Stomach (tissue), 9 donors: ENCODE results near the gene SLBP. TPM values are rescaled to one million over a fixed set of nuclear protein-coding genes. Genes with fewer than 3 reads are reported as not detected.

Source experiments
- DNase-seq, 2 donors: peaks; one replicate each; pipeline versions ENCODE4 v3.0.0 to v3.0.0-alpha.2; 2013 to 2019
- H3K27ac ChIP-seq, 5 donors: fragments of 200-600 bp in 4 of 5; sonication (generic) in 4 of 5; one replicate each; pipeline ENCODE4 v1.5.1; 2013 to 2019; ENCODE audit warnings: mild to moderate bottlenecking in 1 of 5, moderate library complexity in 1 of 5
- H3K27me3 ChIP-seq, 3 donors: fragments of 200-600 bp; sonication (generic); one replicate each; pipeline ENCODE4 v1.5.1; 2017 to 2019; ENCODE audit warnings: mixed run types in 1 of 3
- H3K36me3 ChIP-seq, 4 donors: fragments of 200-600 bp; sonication (generic); 1 replicate in 3 of 4; 2 replicates in 1 of 4; pipeline ENCODE4 v1.5.1; 2016 to 2019
- H3K4me1 ChIP-seq, 4 donors: fragments of 200-600 bp; sonication (generic); one replicate each; pipeline ENCODE4 v1.5.1; 2016 to 2019
- H3K4me3 ChIP-seq, 4 donors: fragments of 200-600 bp; sonication (generic) in 3 of 4; one replicate each; pipeline ENCODE4 v1.5.1; 2016 to 2019; ENCODE audit warnings: mild to moderate bottlenecking in 1 of 4
- H3K9me3 ChIP-seq, 4 donors: fragments of 200-600 bp; sonication (generic); one replicate each; pipeline ENCODE4 v1.5.1; 2016 to 2019
- CTCF ChIP-seq, 7 experiments: fragments of 450-650 bp in 4 of 7; fragments of 200-600 bp in 3 of 7; sonication (generic) in 3 of 7; IDR thresholded peaks; one replicate each; pipeline ENCODE4 v1.5.1; 2016 to 2019; ENCODE audit warnings: antibody characterized with exemption in 7 of 7, control low read depth in 2 of 7, mild to moderate bottlenecking in 1 of 7
- EP300 ChIP-seq: sonication (generic); formaldehyde crosslinking; IDR thresholded peaks from one replicate; pipeline ENCODE4 v1.6.1; 2017; ENCODE audit warnings: antibody characterized with exemption
- POLR2A ChIP-seq, 4 donors: fragments of 450-650 bp; IDR thresholded peaks; one replicate each; pipeline ENCODE4 v1.6.1; 2016; ENCODE audit warnings: antibody characterized with exemption in 4 of 4, control low read depth in 2 of 4, mild to moderate bottlenecking in 1 of 4, moderate library complexity in 1 of 4
- POLR2AphosphoS5 ChIP-seq, 3 donors: sonication (generic); formaldehyde crosslinking; IDR thresholded peaks; one replicate each; pipeline ENCODE4 v1.6.1; 2016; ENCODE audit warnings: antibody characterized with exemption in 3 of 3
- WGBS, 5 donors: extraction: QIAGEN DNeasy Blood & Tissue Kit in 3 of 5; methylation state at CpG; one replicate each; pipeline versions ENCODE4 v1.1.5 to v1.1.7; 2013 to 2018; 5-methylcytosine and 5-hydroxymethylcytosine counted together
- intact Hi-C: fragments of 100-400 bp; cut with DNase I; formaldehyde crosslinking; loops from one replicate; pipeline ENCODE4 v1.15.1; 2023; ENCODE audit warnings: low total_unique reads
- polyA plus RNA-seq, 3 donors: library from polyadenylated mRNA; stranded (reverse); fragments of 200-250 nt; gene quantifications; one replicate each; pipeline ENCODE4 v1.2.3, GENCODE V29; 2013
- total RNA-seq, 5 donors: library from RNA; depleted of rRNA; stranded (reverse); fragments of >200 nt; gene quantifications; one replicate each; pipeline versions ENCODE4 v1.1.0 to v1.2.3, GENCODE V29; 2014 to 2016
- donor health status: healthy with polysubstance abuse.
- donor health status: Bipolar disorder and iron deficiency.
- donor health status: healthy.

Gene SLBP
- total and polyA plus RNA-seq, 8 donors: 28.3 to 163 (median 38.1) TPM

GRCh38 chr4:1728061-1728980, 16.2 kb upstream of the SLBP start:
- Histone ChIP-seq H3K4me3 (peak overlapping the region in 2 of 4 donors; percentile 21 to 28), H3K36me3 (peaks cover 3 to 64% (median 33%) of the 10 kb centered on the region in 4 donors), H3K4me1 (peaks cover 28 to 62% (median 43%) of the 10 kb centered on the region in 4 donors), H3K27ac (peak overlapping the region; percentile 34 to 83 (median 67)), H3K27me3 (no peaks in the 10 kb centered on the region), H3K9me3 (no peaks in the 10 kb centered on the region)
- DNase-seq: peak in 1 of 2 donors; percentile 59
- 69 to 85% (median 77%) methylated on average over 27 to 31 of the region's 31 CpGs for WGBS, 5 donors
- intact Hi-C loops: loop anchor here (5.0 kb wide), 1 partner anchor 36 kb away; no protein-coding TSS in a partner anchor
- TF ChIP-seq POLR2A (IDR thresholded peaks at IDR 0.05) (no peak), CTCF (IDR thresholded peaks at IDR 0.05) (peak in 1 of 7 experiments; percentile 15), EP300 (no peak)

- intact Hi-C loops: loop anchor here (5.0 kb wide), 1 partner anchor 35 kb away; no protein-coding TSS in a partner anchor
- DNase-seq: peak; percentile 67 to 76
- peak overlapping the region; percentile 34 to 83 (median 67) for H3K27ac ChIP-seq
- H3K36me3 ChIP-seq: peaks cover 3 to 54% (median 26%) of the 10 kb centered on the region in 4 donors
- peaks cover 28 to 70% (median 50%) of the 10 kb centered on the region in 4 donors for H3K4me1 ChIP-seq
- TF ChIP-seq POLR2A (IDR thresholded peaks at IDR 0.05) (no peak), CTCF (IDR thresholded peaks at IDR 0.05) (no peak), EP300 (no peak), POLR2AphosphoS5 (IDR thresholded peaks at IDR 0.05) (peak in 1 of 3 donors; percentile 47)
- 31 to 48% (median 39%) methylated on average over 17 to 18 of the region's 18 CpGs for WGBS, 5 donors
- peak overlapping the region in 2 of 4 donors; percentile 21 to 28 for H3K4me3 ChIP-seq
- no peaks in the 10 kb centered on the region for H3K27me3 ChIP-seq
- H3K9me3 ChIP-seq: no peaks in the 10 kb centered on the region
Measured at GRCh38 chr4:1727117-1728031, 15.3 kb upstream of the SLBP start.

- Histone ChIP-seq H3K4me1 (peaks cover 38 to 80% (median 60%) of the 10 kb centered on the region in 4 donors), H3K4me3 (peak overlapping the region in 1 of 4 donors; percentile 13), H3K9me3 (no peaks in the 10 kb centered on the region), H3K27ac (peak overlapping the region; percentile 37 to 83 (median 67)), H3K27me3 (no peaks in the 10 kb centered on the region), H3K36me3 (peaks cover 3 to 45% (median 21%) of the 10 kb centered on the region in 4 donors)
- 44 to 56% (median 51%) methylated on average over 15 to 17 of the region's 17 CpGs for WGBS, 5 donors
- TF ChIP-seq CTCF (IDR thresholded peaks at IDR 0.05) (peak in 6 of 7 experiments; percentile 73 to 100 (median 98)), POLR2AphosphoS5 (IDR thresholded peaks at IDR 0.05) (peak in 1 of 3 donors; percentile 71), POLR2A (IDR thresholded peaks at IDR 0.05) (no peak)
- intact Hi-C loops: loop anchor here (5.0 kb wide), 1 partner anchor 34 kb away; no protein-coding TSS in a partner anchor
- DNase-seq: peak; percentile 94 to 96
Measured at GRCh38 chr4:1726146-1726934, 14.2 kb upstream of the SLBP start.
